NCI-H187 (cell line): Measurements from ENCODE around the gene CFAP299.
A peak's percentile ranks its signal among the peaks of the same experiment; 100 is the strongest.

Source experiments
- DNase-seq, 2 experiments: peaks; one replicate each; lab custom pipeline; 2025; lab: John Stamatoyannopoulos, UW

The CFAP299 gene

GRCh38 chr4:80922941-80923340 lies 587.4 kb downstream of the CFAP299 start:
- DNase-seq: no peak

GRCh38 chr4:80925293-80925692 lies 589.8 kb downstream of the CFAP299 start:
- no peak for DNase-seq

- no peak for DNase-seq
Observed at GRCh38 chr4:80926446-80926845, 590.9 kb downstream of the CFAP299 start.

- DNase-seq: no peak
Observed at GRCh38 chr4:80926891-80927290, 591.4 kb downstream of the CFAP299 start.

GRCh38 chr4:80927420-80927819 lies 591.9 kb downstream of the CFAP299 start:
- no peak for DNase-seq

- DNase-seq: no peak
Observed at GRCh38 chr4:80931631-80932081, 596.1 kb downstream of the CFAP299 start.

GRCh38 chr4:80948141-80948540 lies 612.6 kb downstream of the CFAP299 start:
- DNase-seq: no peak

GRCh38 chr4:80948995-80949394 lies 613.5 kb downstream of the CFAP299 start:
- DNase-seq: no peak

- no peak for DNase-seq
Observed at GRCh38 chr4:80956421-80956820, 620.9 kb downstream of the CFAP299 start.

- DNase-seq: no peak
Observed at GRCh38 chr4:80963051-80963450, 627.5 kb downstream of the CFAP299 start.

GRCh38 chr4:80967346-80967745 lies 631.8 kb downstream of the CFAP299 start:
- DNase-seq: no peak

- DNase-seq: no peak
Observed at GRCh38 chr4:80980239-80980638, 644.7 kb downstream of the CFAP299 start.

- no peak for DNase-seq
Observed at GRCh38 chr4:80986011-80986410, 650.5 kb downstream of the CFAP299 start.

- DNase-seq: peak; percentile 37 to 71
Observed at GRCh38 chr4:80989921-80990544, 654.5 kb downstream of the CFAP299 start.

- no peak for DNase-seq
Observed at GRCh38 chr4:80990851-80991250, 655.3 kb downstream of the CFAP299 start.

- DNase-seq: no peak
Observed at GRCh38 chr4:80999943-81000342, 664.4 kb downstream of the CFAP299 start.

GRCh38 chr4:81003597-81004111 lies 668.1 kb downstream of the CFAP299 start:
- DNase-seq: no peak

GRCh38 chr4:81007417-81007816 lies 671.9 kb downstream of the CFAP299 start:
- DNase-seq: no peak
